Measurements from ENCODE around the gene ADGRL2.

The ADGRL2 gene

GRCh38 chr1:81921344-81921743 lies 120.6 kb downstream of the ADGRL2 start:
- no peak overlapping the region for H2AFZ ChIP-seq (ENCODE audit: low read depth)
- H3K27me3 ChIP-seq (ENCODE audit: insufficient read depth, low read depth) = no peaks in the 10 kb centered on the region
- TF ChIP-seq CTCF (conservative IDR thresholded peaks at IDR 0.05; ENCODE audit: low read depth, low read length) = no peak
- H3K79me2 ChIP-seq (ENCODE audit: insufficient read depth, low read depth) = no peaks in the 10 kb centered on the region
- no peaks in the 10 kb centered on the region for H3K36me3 ChIP-seq (ENCODE audit: insufficient read depth)
- no peaks in the 10 kb centered on the region for H3K4me1 ChIP-seq (ENCODE audit: low read depth, poor library complexity, severe bottlenecking)
- H3K4me3 ChIP-seq (IDR thresholded peaks at IDR 0.05; ENCODE audit: insufficient read depth, low read depth, low read length) = no peak overlapping the region
- no peak overlapping the region for H3K4me2 ChIP-seq
- no peaks in the 10 kb centered on the region for H4K20me1 ChIP-seq (ENCODE audit: insufficient read depth)
- H3K27ac ChIP-seq = no peak overlapping the region
- no peak overlapping the region for H3K9ac ChIP-seq

- no peak for TF ChIP-seq CTCF (conservative IDR thresholded peaks at IDR 0.05; ENCODE audit: low read depth, low read length)
- no peaks in the 10 kb centered on the region for H3K79me2 ChIP-seq (ENCODE audit: insufficient read depth, low read depth)
- no peak overlapping the region for H3K9ac ChIP-seq
- no peaks in the 10 kb centered on the region for H4K20me1 ChIP-seq (ENCODE audit: insufficient read depth)
- no peak overlapping the region for H3K4me3 ChIP-seq (IDR thresholded peaks at IDR 0.05; ENCODE audit: insufficient read depth, low read depth, low read length)
- no peak overlapping the region for H2AFZ ChIP-seq (ENCODE audit: low read depth)
- H3K4me2 ChIP-seq = no peak overlapping the region
- no peaks in the 10 kb centered on the region for H3K36me3 ChIP-seq (ENCODE audit: insufficient read depth)
- no peak overlapping the region for H3K27ac ChIP-seq
- H3K4me1 ChIP-seq (ENCODE audit: low read depth, poor library complexity, severe bottlenecking) = no peaks in the 10 kb centered on the region
- H3K27me3 ChIP-seq (ENCODE audit: insufficient read depth, low read depth) = no peaks in the 10 kb centered on the region
These were observed 121.2 kb downstream of the ADGRL2 start for GRCh38 chr1:81921851-81922462.

GRCh38 chr1:81922955-81923354 lies 122.2 kb downstream of the ADGRL2 start:
- Histone ChIP-seq H2AFZ (ENCODE audit: low read depth) (no peak overlapping the region), H3K27me3 (ENCODE audit: insufficient read depth, low read depth) (no peaks in the 10 kb centered on the region), H3K36me3 (ENCODE audit: insufficient read depth) (no peaks in the 10 kb centered on the region), H3K4me1 (ENCODE audit: low read depth, poor library complexity, severe bottlenecking) (no peaks in the 10 kb centered on the region), H3K79me2 (ENCODE audit: insufficient read depth, low read depth) (no peaks in the 10 kb centered on the region), H3K4me3 (IDR thresholded peaks at IDR 0.05; ENCODE audit: insufficient read depth, low read depth, low read length) (no peak overlapping the region), H4K20me1 (ENCODE audit: insufficient read depth) (no peaks in the 10 kb centered on the region), H3K27ac (no peak overlapping the region), H3K9ac (no peak overlapping the region), H3K4me2 (no peak overlapping the region)
- TF ChIP-seq CTCF (conservative IDR thresholded peaks at IDR 0.05; ENCODE audit: low read depth, low read length) = no peak

GRCh38 chr1:81929106-81929505 lies 128.4 kb downstream of the ADGRL2 start:
- H3K9ac ChIP-seq = no peak overlapping the region
- no peak overlapping the region for H3K4me2 ChIP-seq
- H3K4me1 ChIP-seq (ENCODE audit: low read depth, poor library complexity, severe bottlenecking) = no peaks in the 10 kb centered on the region
- H3K27me3 ChIP-seq (ENCODE audit: insufficient read depth, low read depth) = no peaks in the 10 kb centered on the region
- TF ChIP-seq CTCF (conservative IDR thresholded peaks at IDR 0.05; ENCODE audit: low read depth, low read length) = no peak
- H3K36me3 ChIP-seq (ENCODE audit: insufficient read depth) = no peaks in the 10 kb centered on the region
- no peak overlapping the region for H3K27ac ChIP-seq
- no peak overlapping the region for H2AFZ ChIP-seq (ENCODE audit: low read depth)
- no peaks in the 10 kb centered on the region for H4K20me1 ChIP-seq (ENCODE audit: insufficient read depth)
- H3K79me2 ChIP-seq (ENCODE audit: insufficient read depth, low read depth) = no peaks in the 10 kb centered on the region
- H3K4me3 ChIP-seq (IDR thresholded peaks at IDR 0.05; ENCODE audit: insufficient read depth, low read depth, low read length) = no peak overlapping the region

All from KMS-11 (cell line).